Activated CD8-positive, alpha-beta memory T cell treated with anti-CD3 and anti-CD28 coated beads for 24 hours (primary cell): ENCODE results near the gene KRTAP10-8.
"Not testable (repeated sequence)": the region's sequence is repeated elsewhere in the genome, so short reads cannot be mapped to it uniquely, and the experiment has no call there.

ENCODE experiments used
- DNase-seq: peaks from one replicate; pipeline ENCODE4 v3.0.0-alpha.2; 2020

The KRTAP10-8 gene

GRCh38 chr21:44599264-44600029 is 12.4 kb upstream of the KRTAP10-8 start:
- no peak for DNase-seq

- DNase-seq, result not testable (repeated sequence)
Measured at GRCh38 chr21:44600118-44600978, 11.5 kb upstream of the KRTAP10-8 start, which contains the start of gene KRTAP10-7. KRTAP10-7 (plus strand) TSS chr21:44600597; CDS start chr21:44600622, 25 bp downstream.

- DNase-seq, result not testable (repeated sequence)
Measured at GRCh38 chr21:44601091-44601490, 10.8 kb upstream of the KRTAP10-8 start.

- DNase-seq, result no peak
Measured at GRCh38 chr21:44601596-44602462, 10.1 kb upstream of the KRTAP10-8 start.

GRCh38 chr21:44602463-44602850 is 9.4 kb upstream of the KRTAP10-8 start:
- no peak for DNase-seq

- DNase-seq, result no peak
Measured at GRCh38 chr21:44603109-44603875, 8.6 kb upstream of the KRTAP10-8 start.

GRCh38 chr21:44603911-44604310 is 8.0 kb upstream of the KRTAP10-8 start:
- no peak for DNase-seq

- no peak for DNase-seq
Measured at GRCh38 chr21:44606495-44606894, 5.4 kb upstream of the KRTAP10-8 start.

- no peak for DNase-seq
Measured at GRCh38 chr21:44609193-44609592, 2.7 kb upstream of the KRTAP10-8 start.

GRCh38 chr21:44610157-44610843 is 1.6 kb upstream of the KRTAP10-8 start:
- not testable (repeated sequence) for DNase-seq

GRCh38 chr21:44611551-44611950 is 328 bp upstream of the KRTAP10-8 start:
- DNase-seq, result no peak

- DNase-seq, result no peak
Measured at GRCh38 chr21:44612669-44613229, 870 bp downstream of the KRTAP10-8 start.

GRCh38 chr21:44613386-44614155 is 1.7 kb downstream of the KRTAP10-8 start:
- DNase-seq, result no peak

- no peak for DNase-seq
Measured at GRCh38 chr21:44614161-44614631, 2.3 kb downstream of the KRTAP10-8 start.

- no peak for DNase-seq
Measured at GRCh38 chr21:44614961-44615391, 3.1 kb downstream of the KRTAP10-8 start.

GRCh38 chr21:44615466-44615865 is 3.6 kb downstream of the KRTAP10-8 start:
- DNase-seq, result no peak

- no peak for DNase-seq
Measured at GRCh38 chr21:44615911-44616590, 4.2 kb downstream of the KRTAP10-8 start.

- DNase-seq, result no peak
Measured at GRCh38 chr21:44616591-44616926, 4.7 kb downstream of the KRTAP10-8 start.

GRCh38 chr21:44617071-44617501 is 5.2 kb downstream of the KRTAP10-8 start:
- no peak for DNase-seq

- no peak for DNase-seq
Measured at GRCh38 chr21:44618504-44618903, 6.6 kb downstream of the KRTAP10-8 start.
